ENCODE measurements around the gene LRRN2.

Gene LRRN2

GRCh38 chr1:204628868-204629267 lies 56.7 kb downstream of the LRRN2 start:
- DNase-seq (ENCODE audit: insufficient read length, low spot score) (no peak), FAIRE-seq (no peak)
- TF ChIP-seq TAF1 (IDR thresholded peaks at IDR 0.05; ENCODE audit: low read depth, low read length) (no peak), POLR2A (IDR thresholded peaks at IDR 0.05; ENCODE audit: low read depth, low read length) (no peak)

DNA sequence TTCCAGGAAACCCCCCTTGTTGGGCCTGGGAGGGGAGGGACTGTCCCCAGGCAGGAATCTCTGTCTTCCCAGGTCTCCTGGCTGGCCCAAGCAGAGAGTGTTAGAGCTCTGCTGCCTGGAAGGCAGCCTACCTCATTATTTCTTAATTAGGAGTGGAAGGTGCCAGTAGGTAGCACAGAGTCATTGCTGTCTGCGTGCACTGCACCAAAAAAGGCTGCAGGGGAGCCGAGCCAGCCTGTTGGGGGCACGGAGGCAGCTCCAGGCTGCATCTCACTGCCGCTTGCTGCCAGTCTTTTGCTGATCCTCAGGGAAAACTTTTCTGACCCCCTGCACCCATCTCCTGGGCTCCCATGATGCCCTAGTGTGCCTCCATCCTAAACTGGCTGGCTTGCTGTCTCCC lies 58.1 kb downstream of the LRRN2 start:
- TF ChIP-seq POLR2AphosphoS5 (IDR thresholded peaks at IDR 0.05; ENCODE audit: low read depth, low read length) (no peak), SPI1 (IDR thresholded peaks at IDR 0.05; ENCODE audit: low read depth, low read length) (no peak), TAF1 (IDR thresholded peaks at IDR 0.05; ENCODE audit: low read depth, low read length) (no peak), POLR2A (IDR thresholded peaks at IDR 0.05; ENCODE audit: low read depth, low read length) (no peak), POU2F2 (IDR thresholded peaks at IDR 0.05; ENCODE audit: low read depth, low read length) (no peak), PAX5 (IDR thresholded peaks at IDR 0.05; ENCODE audit: insufficient read depth, low read length, severe bottlenecking) (no peak)
- DNase-seq (ENCODE audit: insufficient read length, low spot score) = no peak
- no peak for FAIRE-seq

DNA sequence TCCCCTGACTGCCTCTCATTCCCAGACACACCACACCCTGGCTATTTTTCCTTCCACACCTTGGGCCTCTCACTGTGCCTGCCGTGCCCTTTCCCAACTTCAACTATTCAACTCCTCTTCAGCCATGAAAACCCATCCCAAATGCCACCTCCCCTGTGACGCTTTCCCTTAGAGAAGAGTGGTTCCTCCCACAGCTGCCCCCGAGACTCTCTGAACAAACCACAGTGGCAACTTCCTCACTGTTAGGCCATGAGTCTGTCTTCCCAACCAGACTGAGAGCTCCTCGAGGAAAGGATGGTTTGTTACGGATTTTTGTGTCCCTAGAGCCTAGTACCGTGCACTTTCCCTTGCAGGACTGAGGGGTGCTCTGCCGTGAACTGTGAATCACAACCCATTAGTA lies 59.2 kb downstream of the LRRN2 start:
- TF ChIP-seq PAX5 (IDR thresholded peaks at IDR 0.05; ENCODE audit: insufficient read depth, low read length, severe bottlenecking) (no peak), POU2F2 (IDR thresholded peaks at IDR 0.05; ENCODE audit: low read depth, low read length) (no peak), SPI1 (IDR thresholded peaks at IDR 0.05; ENCODE audit: low read depth, low read length) (no peak), POLR2AphosphoS5 (IDR thresholded peaks at IDR 0.05; ENCODE audit: low read depth, low read length) (no peak), TAF1 (IDR thresholded peaks at IDR 0.05; ENCODE audit: low read depth, low read length) (no peak), POLR2A (IDR thresholded peaks at IDR 0.05; ENCODE audit: low read depth, low read length) (no peak)
- FAIRE-seq (no peak), DNase-seq (ENCODE audit: insufficient read length, low spot score) (no peak)

GRCh38 chr1:204624631-204625216 lies 60.8 kb downstream of the LRRN2 start:
- TF ChIP-seq POLR2AphosphoS5 (IDR thresholded peaks at IDR 0.05; ENCODE audit: low read depth, low read length) (no peak), PAX5 (IDR thresholded peaks at IDR 0.05; ENCODE audit: insufficient read depth, low read length, severe bottlenecking) (no peak), SPI1 (IDR thresholded peaks at IDR 0.05; ENCODE audit: low read depth, low read length) (no peak)
- DNase-seq (ENCODE audit: insufficient read length, low spot score) (no peak), FAIRE-seq (no peak)

DNA sequence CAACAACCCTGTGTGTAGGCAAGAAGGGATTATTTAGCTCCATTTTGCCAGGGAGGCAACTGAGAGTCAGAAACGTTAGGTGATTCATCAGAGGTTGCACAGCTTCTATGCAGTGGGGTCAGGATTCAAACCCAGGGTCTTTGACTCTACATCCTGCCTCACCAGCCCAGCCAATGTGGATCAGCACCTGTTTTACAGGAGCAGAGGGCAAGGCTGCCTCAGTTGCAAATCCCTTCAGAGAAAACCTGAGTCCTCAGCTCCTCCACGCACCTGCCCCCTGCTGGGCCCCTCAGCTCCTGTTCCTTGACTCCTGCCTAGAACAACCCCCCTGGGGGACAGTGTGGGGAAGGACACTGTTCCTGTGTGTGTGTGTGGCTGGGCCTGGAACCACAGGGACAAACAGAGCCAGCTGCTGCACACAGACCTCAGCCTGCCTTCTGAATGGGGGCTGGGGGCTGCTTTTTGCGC lies 61.6 kb downstream of the LRRN2 start:
- no peak for FAIRE-seq
- TF ChIP-seq POU2F2 (IDR thresholded peaks at IDR 0.05; ENCODE audit: low read depth, low read length) (no peak), SPI1 (IDR thresholded peaks at IDR 0.05; ENCODE audit: low read depth, low read length) (no peak), POLR2AphosphoS5 (IDR thresholded peaks at IDR 0.05; ENCODE audit: low read depth, low read length) (no peak), TAF1 (IDR thresholded peaks at IDR 0.05; ENCODE audit: low read depth, low read length) (no peak), POLR2A (IDR thresholded peaks at IDR 0.05; ENCODE audit: low read depth, low read length) (no peak), PAX5 (IDR thresholded peaks at IDR 0.05; ENCODE audit: insufficient read depth, low read length, severe bottlenecking) (no peak)
- peak; percentile 38 for DNase-seq (ENCODE audit: insufficient read length, low spot score)

- TF ChIP-seq SPI1 (IDR thresholded peaks at IDR 0.05; ENCODE audit: low read depth, low read length) (no peak), POLR2A (IDR thresholded peaks at IDR 0.05; ENCODE audit: low read depth, low read length) (no peak), PAX5 (IDR thresholded peaks at IDR 0.05; ENCODE audit: insufficient read depth, low read length, severe bottlenecking) (no peak)
- FAIRE-seq = no peak
- no peak for DNase-seq (ENCODE audit: insufficient read length, low spot score)
Observed at GRCh38 chr1:204623365-204623893, 62.1 kb downstream of the LRRN2 start.

DNA sequence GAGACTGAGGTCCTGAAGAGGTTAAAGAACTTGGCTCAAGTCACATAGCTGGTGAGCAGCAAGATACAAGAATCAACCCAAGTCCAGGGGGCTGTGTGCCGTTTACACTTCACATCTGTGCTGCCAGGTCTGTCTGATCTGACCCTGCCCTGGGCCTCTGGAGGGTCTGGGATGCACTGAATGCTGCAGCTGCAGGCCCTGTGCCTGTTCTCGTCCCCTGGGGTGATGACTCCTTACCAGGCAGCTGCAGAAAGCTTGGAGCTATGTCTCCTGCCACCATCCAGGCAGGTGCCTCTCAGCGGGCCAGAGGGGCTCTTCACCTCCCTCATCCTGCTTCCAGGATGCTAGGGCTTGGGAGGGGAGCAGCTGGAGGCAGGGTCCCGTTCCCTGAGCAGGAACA lies 63.5 kb downstream of the LRRN2 start:
- FAIRE-seq (no peak), DNase-seq (ENCODE audit: insufficient read length, low spot score) (no peak)
- TF ChIP-seq SPI1 (IDR thresholded peaks at IDR 0.05; ENCODE audit: low read depth, low read length) (no peak), POLR2A (IDR thresholded peaks at IDR 0.05; ENCODE audit: low read depth, low read length) (no peak), POU2F2 (IDR thresholded peaks at IDR 0.05; ENCODE audit: low read depth, low read length) (no peak), PAX5 (IDR thresholded peaks at IDR 0.05; ENCODE audit: insufficient read depth, low read length, severe bottlenecking) (no peak), POLR2AphosphoS5 (IDR thresholded peaks at IDR 0.05; ENCODE audit: low read depth, low read length) (no peak), TAF1 (IDR thresholded peaks at IDR 0.05; ENCODE audit: low read depth, low read length) (no peak)

GRCh38 chr1:204621396-204621795 lies 64.1 kb downstream of the LRRN2 start:
- no peak for FAIRE-seq
- TF ChIP-seq TAF1 (IDR thresholded peaks at IDR 0.05; ENCODE audit: low read depth, low read length) = no peak
- no peak for TF ChIP-seq SPI1 (IDR thresholded peaks at IDR 0.05; ENCODE audit: low read depth, low read length)
- no peak for TF ChIP-seq PAX5 (IDR thresholded peaks at IDR 0.05; ENCODE audit: insufficient read depth, low read length, severe bottlenecking)
- TF ChIP-seq POU2F2 (IDR thresholded peaks at IDR 0.05; ENCODE audit: low read depth, low read length) = no peak
- no peak for TF ChIP-seq POLR2AphosphoS5 (IDR thresholded peaks at IDR 0.05; ENCODE audit: low read depth, low read length)
- no peak for TF ChIP-seq POLR2A (IDR thresholded peaks at IDR 0.05; ENCODE audit: low read depth, low read length)
- no peak for DNase-seq (ENCODE audit: insufficient read length, low spot score)

DNA sequence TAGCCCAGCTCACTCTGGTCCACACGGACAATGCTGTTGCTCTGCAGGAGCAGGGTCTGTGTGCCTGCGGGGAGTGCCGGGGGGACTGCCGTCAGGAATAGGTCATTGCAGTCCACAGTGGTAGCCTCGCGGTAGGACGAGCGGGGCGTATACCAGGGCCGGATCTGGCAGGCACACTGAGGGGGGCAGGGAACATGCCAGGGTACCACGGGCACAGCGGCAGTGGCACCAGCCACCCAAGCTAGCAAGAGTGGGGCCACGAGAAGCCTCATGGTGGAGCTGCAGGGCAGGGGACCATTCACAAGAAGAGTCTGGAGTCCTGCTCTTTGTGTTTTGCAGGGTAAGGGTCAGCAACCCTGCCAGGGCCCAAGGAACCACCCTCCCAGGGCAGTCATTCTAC lies 65.8 kb downstream of the LRRN2 start:
- DNase-seq (ENCODE audit: insufficient read length, low spot score) (no peak), FAIRE-seq (no peak)
- no peak for TF ChIP-seq POLR2A (IDR thresholded peaks at IDR 0.05; ENCODE audit: low read depth, low read length)
- no peak for TF ChIP-seq TAF1 (IDR thresholded peaks at IDR 0.05; ENCODE audit: low read depth, low read length)
- TF ChIP-seq SPI1 (IDR thresholded peaks at IDR 0.05; ENCODE audit: low read depth, low read length) = no peak
- TF ChIP-seq POLR2AphosphoS5 (IDR thresholded peaks at IDR 0.05; ENCODE audit: low read depth, low read length) = no peak
- TF ChIP-seq PAX5 (IDR thresholded peaks at IDR 0.05; ENCODE audit: insufficient read depth, low read length, severe bottlenecking) = no peak

DNA sequence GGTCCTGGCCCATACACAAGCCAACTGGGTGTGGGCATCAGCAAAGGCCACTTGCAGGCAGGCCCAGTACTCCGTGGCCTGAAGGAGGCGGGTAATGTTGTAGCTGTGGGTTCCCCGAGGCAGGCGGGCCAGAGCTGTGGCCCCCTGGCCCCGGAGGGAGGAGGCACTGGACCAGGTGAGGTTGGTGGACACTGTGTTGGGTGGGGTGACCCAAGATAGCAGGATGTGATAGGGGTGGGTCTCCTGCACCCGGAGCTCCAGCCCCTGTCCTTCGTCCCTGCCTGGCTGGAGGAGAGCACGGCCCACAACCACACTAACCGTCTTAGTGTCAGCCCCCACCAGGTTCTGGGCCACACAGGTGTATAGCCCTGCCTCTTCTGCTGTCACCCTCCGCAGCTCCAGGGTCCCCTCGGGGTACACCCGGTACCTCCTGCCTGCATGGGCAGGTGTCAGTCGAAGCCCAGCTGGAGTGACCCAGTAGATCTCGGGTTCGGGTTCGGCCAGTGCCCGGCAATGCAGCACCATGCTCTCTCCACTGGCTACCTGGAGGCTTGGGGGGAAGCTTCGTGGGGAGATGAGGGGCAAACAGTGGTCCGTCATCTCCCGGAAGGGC lies 67.3 kb downstream of the LRRN2 start:
- no peak for DNase-seq (ENCODE audit: insufficient read length, low spot score)
- no peak for FAIRE-seq
- no peak for TF ChIP-seq POU2F2 (IDR thresholded peaks at IDR 0.05; ENCODE audit: low read depth, low read length)
- TF ChIP-seq POLR2A (IDR thresholded peaks at IDR 0.05; ENCODE audit: low read depth, low read length) = no peak
- TF ChIP-seq POLR2AphosphoS5 (IDR thresholded peaks at IDR 0.05; ENCODE audit: low read depth, low read length) = no peak
- no peak for TF ChIP-seq SPI1 (IDR thresholded peaks at IDR 0.05; ENCODE audit: low read depth, low read length)
- TF ChIP-seq PAX5 (IDR thresholded peaks at IDR 0.05; ENCODE audit: insufficient read depth, low read length, severe bottlenecking) = no peak
- no peak for TF ChIP-seq TAF1 (IDR thresholded peaks at IDR 0.05; ENCODE audit: low read depth, low read length)

Measured in GM12891 (cell line).